ENCODE measurements around the gene EFNA5.

Gene EFNA5

GRCh38 chr5:107670932-107671741 is at the start of gene EFNA5:
Gene EFNA5, minus strand, starts transcription at chr5:107670937.
- no peak for DNase-seq (ENCODE audit: low read depth in 2 of 2, low spot score in 1 of 2)

DNA sequence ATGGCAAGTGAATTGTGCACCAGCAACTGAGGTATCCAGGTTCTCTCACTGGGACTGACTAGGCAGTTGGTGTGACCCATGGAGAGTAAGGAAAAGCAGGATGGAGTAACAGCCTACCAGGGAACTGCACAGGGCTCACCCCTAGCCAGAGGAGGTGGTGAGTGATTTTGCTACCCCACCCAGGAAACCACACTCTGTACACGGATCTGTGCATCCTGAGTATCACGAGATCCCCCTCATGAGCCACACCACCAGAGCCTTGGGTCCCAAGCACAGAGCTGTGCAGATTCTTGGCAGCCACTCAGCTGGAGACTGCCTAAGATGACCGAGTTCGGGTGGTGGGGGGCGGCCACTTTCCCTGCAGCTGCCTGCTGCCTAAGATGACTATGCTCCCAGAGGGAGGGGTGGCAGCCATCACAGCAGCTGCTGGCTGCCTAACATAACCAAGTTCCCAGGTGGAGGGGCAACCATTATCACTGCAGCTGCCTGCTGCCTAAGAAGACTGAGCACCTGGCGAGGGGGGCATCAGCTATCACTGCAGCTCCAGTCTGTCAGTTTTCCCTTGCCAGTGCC is 48.4 kb upstream of the EFNA5 start:
- no peak for DNase-seq (ENCODE audit: low read depth in 2 of 2, low spot score in 1 of 2)

DNA sequence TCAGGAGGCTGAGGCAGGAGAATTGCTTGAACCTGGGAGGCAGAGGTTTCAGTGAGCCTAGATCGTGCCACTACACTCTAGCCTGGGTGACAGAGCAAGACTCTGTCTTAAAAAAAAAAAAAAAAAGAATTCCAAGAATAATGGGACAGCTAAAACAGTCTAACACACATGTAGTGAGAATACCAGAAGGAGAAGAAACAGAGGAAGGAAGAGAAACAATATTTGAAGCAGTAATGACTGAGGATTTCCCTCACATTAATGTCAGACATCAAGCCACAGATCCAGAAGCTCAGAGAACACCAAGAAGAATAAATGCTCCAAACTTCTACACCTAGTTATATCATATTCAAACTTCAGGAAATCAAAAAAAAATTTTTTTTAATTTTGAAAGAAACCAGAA is 47.1 kb upstream of the EFNA5 start:
- DNase-seq (ENCODE audit: low read depth in 2 of 2, low spot score in 1 of 2), result no peak

DNA sequence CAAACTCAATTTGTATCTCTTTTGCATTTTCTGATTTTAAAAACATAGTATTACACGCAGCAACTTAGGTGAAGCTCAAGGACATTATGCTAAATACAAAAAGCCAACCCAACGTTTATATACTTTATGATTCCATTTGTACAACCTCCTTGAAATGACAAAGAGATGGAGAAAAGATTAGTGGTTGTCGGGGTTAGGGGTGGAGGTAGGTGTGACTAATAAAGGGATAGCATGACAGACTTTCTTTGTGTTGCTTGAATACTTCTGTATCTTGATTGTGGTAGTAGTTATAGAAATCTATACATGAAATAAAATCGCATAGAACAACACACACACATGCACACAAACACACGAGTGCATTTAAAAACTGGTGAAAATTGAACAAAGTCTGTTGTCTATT is 42.5 kb upstream of the EFNA5 start:
- DNase-seq (ENCODE audit: low read depth in 2 of 2, low spot score in 1 of 2), result no peak

GRCh38 chr5:107712359-107712870 is 41.7 kb upstream of the EFNA5 start:
- no peak for DNase-seq (ENCODE audit: low read depth in 2 of 2, low spot score in 1 of 2)

DNA sequence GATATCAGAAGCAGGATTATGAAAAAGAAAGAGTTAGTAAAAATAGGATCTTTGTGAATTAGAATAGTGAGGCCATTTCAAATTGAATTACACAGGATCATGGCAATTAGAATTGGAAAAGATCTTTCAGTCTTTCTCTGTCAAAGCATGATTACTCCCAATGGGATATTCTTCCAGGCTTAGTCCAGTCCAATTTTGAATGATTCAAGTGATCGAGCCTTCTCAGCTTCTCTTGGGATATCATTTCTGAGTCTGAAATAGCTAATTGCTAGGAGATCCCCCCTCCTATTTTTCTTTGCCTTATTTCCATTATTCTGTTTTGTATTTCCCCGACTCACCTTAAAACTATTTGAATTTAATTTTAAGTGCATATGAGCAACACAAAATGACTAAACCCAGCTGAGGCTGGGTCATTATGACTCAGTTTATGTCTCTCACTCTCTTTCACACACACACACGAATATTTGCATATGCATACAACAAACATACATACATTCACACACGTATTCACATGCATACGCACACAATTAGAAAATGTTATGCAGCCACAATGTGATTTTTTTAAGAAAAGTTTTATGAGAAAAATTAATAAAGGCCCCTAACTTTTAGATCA is 34.8 kb upstream of the EFNA5 start:
- DNase-seq (ENCODE audit: low read depth in 2 of 2, low spot score in 1 of 2), result no peak

DNA sequence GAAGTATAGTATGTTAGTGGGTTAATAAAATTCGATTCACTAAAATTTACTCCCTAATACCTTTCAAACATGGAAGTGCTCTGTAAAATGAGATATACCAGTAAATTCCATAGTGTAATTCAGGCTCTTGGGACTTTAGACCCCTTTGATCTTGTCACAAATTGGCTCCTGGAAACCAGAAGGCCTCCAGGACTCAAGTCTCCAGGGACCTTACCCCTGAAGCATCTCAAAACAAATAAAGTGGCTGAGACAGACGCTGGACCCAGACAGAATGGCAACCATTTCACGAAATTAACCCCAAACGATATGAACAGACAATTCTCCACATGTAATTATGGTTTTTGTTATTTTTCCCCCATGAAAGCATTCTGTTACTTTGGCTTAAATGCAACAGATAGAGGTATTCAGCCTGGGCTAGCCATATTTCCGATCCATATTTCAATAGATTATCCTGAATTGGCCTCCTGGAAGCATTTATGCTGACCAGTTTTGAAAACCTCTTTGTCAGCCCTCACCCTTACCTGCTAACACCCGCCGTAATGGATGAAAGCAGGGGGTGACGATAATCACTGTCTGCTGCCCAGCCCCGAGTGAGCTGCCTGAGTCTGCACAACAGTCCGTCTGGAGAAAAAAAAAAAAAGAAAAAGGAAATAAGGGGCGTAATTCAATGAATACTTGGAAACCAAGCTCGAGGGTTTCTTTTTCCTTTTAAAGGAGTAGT is 34.1 kb upstream of the EFNA5 start:
- DNase-seq (ENCODE audit: low read depth in 2 of 2, low spot score in 1 of 2), result no peak

DNA sequence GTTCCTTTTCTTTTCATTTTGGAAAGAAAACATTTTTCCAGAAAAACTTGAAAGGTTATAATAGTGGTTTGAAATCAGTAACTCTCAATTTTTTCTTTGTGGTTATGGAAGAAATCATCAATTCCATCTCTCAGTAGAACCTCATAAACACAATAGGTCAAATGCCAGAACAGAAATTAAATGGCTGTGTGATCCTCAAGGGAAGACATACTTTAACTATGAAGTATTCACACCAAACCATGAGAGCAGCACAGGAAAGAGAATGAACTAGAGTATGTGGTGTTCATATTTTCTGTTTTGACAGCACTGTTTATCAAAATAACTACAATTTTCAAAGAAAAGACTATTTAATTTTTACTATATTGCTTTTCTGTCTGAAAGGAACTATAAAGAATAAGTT is 29.7 kb upstream of the EFNA5 start:
- DNase-seq (ENCODE audit: low read depth in 2 of 2, low spot score in 1 of 2), result no peak

- DNase-seq (ENCODE audit: low read depth in 2 of 2, low spot score in 1 of 2), result no peak
Observed at GRCh38 chr5:107699425-107699824, 28.7 kb upstream of the EFNA5 start.

- DNase-seq (ENCODE audit: low read depth in 2 of 2, low spot score in 1 of 2), result no peak
Observed at GRCh38 chr5:107698286-107698685, 27.5 kb upstream of the EFNA5 start.

DNA sequence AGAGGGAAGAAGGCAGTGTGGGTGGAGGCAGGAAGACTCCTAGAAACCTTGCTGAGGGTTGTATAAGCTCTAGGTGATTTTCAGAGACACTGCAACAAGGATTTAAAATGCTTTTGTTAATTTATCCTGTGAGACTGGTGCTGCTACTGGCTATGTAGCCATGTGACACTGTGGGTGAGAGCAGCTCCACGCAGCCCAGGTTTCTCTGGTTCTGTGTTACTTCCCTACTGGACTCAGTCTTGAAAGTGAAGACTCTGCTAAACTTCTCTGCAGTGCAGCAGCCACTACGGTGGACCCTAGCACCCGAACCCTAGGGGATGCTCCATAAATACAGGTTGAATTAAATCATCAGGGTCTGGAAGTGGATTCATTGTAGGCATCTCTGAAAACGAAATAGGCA is 25.8 kb upstream of the EFNA5 start:
- DNase-seq (ENCODE audit: low read depth in 2 of 2, low spot score in 1 of 2), result no peak

- no peak for DNase-seq (ENCODE audit: low read depth in 2 of 2, low spot score in 1 of 2)
Observed at GRCh38 chr5:107696080-107696479, 25.3 kb upstream of the EFNA5 start.

DNA sequence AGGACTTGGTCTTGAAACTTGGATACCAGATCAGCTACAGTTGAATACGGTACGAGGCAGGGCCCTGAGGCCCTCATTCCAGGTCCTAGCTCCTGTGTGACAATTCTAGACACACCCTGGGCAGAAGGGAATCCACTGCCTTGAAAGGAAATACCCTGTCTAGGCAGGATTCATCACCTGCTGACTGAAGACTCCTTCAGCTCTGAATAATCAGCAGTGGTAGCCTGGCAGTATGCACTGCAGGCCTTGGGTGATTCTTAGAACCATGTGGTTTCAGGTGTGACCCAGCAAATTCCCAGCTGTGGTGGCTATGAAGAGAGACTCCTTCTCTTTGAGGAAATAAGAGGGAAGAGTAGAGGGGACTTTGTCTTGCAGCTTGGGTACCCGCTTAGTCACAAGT is 17.2 kb upstream of the EFNA5 start:
- DNase-seq (ENCODE audit: low read depth in 2 of 2, low spot score in 1 of 2), result no peak

DNA sequence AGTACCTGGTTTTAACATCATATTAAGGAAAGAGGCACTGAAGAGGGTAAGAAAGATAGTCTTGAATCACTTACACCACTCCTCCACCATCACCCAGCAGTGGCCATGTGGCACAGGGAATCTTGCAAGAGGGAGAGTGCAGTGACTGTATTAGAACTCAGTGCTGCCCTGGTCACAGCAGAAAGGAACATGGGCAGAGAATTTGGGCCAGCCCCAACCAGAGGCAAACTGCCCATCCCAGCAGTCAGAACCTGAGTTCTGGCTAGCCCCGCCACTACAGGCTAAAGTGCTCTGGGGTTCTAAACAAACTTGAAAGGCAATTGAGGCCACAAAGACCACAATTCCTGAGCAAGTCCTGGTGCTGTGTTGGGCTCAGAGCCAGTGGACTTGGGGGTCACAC is 16.7 kb upstream of the EFNA5 start:
- no peak for DNase-seq (ENCODE audit: low read depth in 2 of 2, low spot score in 1 of 2)

- no peak for DNase-seq (ENCODE audit: low read depth in 2 of 2, low spot score in 1 of 2)
Observed at GRCh38 chr5:107682533-107682932, 11.8 kb upstream of the EFNA5 start.

DNA sequence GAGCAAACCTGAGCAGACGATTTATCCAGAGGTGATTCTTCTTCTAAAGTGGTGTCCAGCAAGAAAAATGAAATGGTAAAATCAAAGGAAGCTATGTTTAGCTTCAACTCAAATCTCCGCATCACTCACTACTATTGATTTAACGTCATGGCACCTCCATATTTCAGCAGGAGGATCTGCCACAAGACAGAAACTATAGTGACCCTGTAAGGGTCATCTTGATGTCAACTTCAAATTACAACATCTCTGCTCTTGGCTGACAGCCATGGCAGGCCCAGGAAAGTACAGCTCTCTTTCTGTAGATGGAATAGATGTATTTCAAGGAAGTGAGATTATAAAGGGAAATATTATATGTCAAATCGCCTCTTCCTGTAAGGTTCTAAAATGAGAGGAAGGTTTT is 10.1 kb upstream of the EFNA5 start:
- no peak for DNase-seq (ENCODE audit: low read depth in 2 of 2, low spot score in 1 of 2)

DNA sequence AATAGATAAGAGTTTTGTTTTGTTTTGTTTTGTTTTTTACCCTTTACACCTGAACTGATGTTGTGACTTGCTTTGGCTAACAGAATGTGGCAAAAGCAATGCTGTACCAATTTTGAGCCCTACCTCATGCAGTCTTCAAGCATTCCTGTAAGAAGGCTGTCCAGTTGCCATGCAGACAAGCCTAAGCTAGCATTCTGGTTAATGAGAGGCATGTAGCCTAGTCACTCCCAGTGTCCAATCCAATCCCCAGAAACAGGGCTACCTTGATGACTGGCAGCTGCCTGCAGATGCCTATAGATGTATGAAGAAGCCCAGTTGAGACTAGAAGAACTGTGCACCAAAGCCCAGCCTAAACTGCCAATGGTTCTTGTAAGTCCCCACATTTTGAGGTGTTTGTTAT is 9.4 kb upstream of the EFNA5 start:
- no peak for DNase-seq (ENCODE audit: low read depth in 2 of 2, low spot score in 1 of 2)

DNA sequence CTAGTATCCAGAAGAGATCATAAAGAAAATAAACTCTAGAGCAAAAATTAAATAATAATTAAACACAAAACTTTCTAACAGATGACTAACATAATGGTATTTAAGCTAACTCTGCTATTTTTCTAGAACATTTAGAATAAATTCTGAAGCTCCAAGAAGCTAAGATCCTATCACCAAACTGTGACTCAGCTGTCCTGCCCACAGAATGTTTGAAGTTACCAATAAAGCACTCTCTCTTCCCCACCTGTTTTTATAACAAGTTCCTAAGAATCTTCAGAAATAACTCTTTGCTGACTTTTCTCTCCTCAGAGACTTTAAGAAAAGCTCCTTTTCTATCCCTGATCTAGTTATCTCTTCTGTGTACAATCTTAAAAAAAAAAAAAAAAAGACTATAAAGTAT is 6.0 kb upstream of the EFNA5 start:
- DNase-seq (ENCODE audit: low read depth in 2 of 2, low spot score in 1 of 2), result no peak

DNA sequence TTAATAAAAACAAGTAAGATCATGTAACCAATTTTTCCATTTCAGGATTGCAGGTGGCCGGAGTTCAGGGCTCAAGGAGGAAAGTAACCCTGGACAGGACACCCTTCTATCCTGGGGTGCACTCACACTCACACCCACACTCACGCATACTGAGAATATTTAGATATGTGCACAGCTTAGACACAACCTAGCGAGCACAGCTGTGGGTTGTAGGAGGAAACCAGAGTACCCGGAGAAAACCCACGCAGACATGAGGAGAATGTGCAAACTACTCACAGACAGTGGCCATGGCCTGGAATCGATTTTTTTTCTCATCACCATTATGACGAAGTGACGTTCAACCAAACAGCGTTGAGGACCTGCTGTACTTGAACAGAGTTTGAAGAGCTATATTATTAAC is 4.5 kb upstream of the EFNA5 start:
- no peak for DNase-seq (ENCODE audit: low read depth in 2 of 2, low spot score in 1 of 2)

- DNase-seq (ENCODE audit: low read depth in 2 of 2, low spot score in 1 of 2), result no peak
Observed at GRCh38 chr5:107674655-107675054, 3.9 kb upstream of the EFNA5 start.

- peak; percentile 24 to 44 for DNase-seq (ENCODE audit: low read depth in 2 of 2, low spot score in 1 of 2)
Observed at GRCh38 chr5:107673368-107674136, 2.8 kb upstream of the EFNA5 start.
